D721Med (cell line): ENCODE results near the gene KRTAP9-6.
"Not testable (repeated sequence)": the region's sequence is repeated elsewhere in the genome, so short reads cannot be mapped to it uniquely, and the experiment has no call there.

Experiments
- DNase-seq: peaks from one replicate; pipeline ENCODE4 v3.0.0; 2011; ENCODE audit warnings: low spot score; ENCODE audit not compliant: insufficient read length
- FAIRE-seq: peaks from 2 replicates; lab custom pipeline; 2011; peaks lifted over from hg19 to GRCh38; lab: Jason Lieb, UNC
- TF ChIP-seq, protein P1 (sequence below): IDR thresholded peaks from 2 replicates; pipeline ENCODE4 v1.5.1; 2012; ENCODE audit warnings: mild to moderate bottlenecking, control low read depth; ENCODE audit not compliant: insufficient read depth; ENCODE audit errors: missing control alignments

Gene KRTAP9-6

DNA sequence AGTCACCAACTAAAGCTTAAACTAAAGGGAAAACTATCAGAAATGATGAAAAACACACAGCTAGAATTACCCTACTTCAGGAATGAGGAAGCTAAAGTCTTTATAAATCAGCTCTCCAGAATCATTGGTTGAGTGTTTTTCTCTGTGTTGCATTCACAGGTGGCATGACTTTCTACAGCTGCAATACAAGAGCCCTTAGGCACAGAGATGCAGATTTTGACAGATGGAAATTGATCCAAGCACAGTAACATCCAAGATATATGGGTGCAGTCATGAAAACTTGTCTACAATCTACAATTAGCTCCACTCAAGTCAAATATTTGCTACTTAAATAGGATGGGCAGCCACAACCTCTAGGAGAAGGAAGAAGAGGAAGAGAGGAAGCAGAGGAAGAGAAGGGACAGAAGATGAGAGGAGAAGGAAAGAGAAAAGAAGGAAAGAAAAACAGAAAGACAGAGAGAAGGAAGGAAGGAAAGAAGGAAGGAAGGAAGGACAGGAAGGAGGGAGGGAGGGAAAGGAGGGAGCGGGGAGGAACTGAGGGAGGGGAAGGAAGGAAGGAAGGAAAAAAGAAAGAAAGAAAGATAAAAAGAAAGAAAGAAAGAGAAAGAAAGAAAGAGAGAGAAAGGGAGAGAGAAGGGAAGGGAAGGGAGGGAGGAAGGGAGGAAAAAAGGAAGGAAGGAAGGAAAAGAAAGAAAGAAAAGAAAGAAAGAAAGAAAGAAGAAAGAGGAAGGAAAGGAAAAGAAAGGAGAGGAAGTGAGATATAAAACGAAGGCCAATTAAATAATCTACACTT, 18.0 kb upstream of the KRTAP9-6 start:
- not testable (repeated sequence) for DNase-seq, FAIRE-seq

DNA sequence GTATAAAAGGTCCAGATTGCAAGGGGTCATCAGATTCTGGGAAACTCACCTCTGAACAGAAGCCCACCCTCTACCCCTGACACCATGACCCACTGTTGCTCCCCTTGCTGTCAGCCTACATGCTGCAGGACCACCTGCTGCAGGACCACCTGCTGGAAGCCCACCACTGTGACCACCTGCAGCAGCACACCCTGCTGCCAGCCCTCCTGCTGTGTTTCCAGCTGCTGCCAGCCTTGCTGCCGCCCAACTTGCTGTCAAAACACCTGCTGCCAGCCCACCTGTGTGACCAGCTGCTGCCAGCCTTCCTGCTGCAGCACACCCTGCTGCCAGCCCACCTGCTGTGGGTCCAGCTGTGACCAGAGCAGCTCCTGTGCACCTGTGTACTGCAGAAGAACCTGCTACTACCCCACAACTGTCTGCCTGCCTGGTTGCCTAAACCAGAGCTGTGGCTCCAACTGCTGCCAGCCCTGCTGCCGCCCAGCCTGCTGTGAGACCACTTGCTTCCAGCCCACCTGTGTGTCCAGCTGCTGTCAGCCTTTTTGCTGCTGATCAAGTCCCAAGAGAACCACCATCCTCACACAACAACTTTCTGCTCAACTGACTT, 15.4 kb upstream of the KRTAP9-6 start, which contains the start of gene KRTAP9-4:
TSS of gene KRTAP9-4 (plus strand) at position 51 of the 604 bp plus-strand sequence. CDS start at position 85, 34 bp downstream.
- DNase-seq, FAIRE-seq: not testable (repeated sequence)

DNA sequence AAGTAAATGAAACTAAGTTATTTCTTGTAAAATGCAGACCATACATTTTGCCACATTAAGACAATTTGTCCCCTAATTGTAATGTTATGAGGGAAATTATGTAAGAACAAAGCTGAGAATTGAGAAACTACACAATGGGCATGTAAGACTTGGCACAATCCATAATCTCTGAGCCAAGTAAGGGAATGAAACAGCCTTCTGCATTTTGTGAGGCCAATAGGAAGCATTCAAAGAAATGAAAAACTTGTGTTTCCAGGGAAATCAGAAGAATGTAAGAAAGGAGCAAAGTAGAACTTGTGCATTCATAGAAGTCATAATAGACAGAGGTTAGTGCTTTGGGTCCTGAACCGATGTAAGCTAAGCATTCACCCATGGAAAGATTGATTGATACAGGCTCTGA, 13.9 kb upstream of the KRTAP9-6 start:
- DNase-seq, result no peak
- no peak for FAIRE-seq

DNA sequence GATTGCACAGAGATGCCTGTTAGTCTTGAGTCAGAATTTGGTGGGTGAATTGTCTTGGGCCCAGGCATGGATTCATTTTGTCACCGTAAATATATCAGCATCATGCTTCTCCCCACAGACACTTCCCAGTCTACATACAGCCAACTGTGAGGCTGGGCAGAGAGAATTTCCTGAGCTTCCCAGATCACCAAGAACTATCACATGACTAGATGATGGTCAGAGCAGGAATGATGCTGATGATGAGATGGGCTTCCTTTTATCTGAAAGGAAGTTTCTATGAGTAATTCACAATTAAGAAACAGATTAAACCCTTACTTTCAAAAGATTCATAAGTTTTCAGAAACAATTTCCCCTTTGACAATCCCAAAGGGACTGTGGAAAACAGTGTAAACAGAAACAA, 10.3 kb upstream of the KRTAP9-6 start:
- TF ChIP-seq, protein P1, sequence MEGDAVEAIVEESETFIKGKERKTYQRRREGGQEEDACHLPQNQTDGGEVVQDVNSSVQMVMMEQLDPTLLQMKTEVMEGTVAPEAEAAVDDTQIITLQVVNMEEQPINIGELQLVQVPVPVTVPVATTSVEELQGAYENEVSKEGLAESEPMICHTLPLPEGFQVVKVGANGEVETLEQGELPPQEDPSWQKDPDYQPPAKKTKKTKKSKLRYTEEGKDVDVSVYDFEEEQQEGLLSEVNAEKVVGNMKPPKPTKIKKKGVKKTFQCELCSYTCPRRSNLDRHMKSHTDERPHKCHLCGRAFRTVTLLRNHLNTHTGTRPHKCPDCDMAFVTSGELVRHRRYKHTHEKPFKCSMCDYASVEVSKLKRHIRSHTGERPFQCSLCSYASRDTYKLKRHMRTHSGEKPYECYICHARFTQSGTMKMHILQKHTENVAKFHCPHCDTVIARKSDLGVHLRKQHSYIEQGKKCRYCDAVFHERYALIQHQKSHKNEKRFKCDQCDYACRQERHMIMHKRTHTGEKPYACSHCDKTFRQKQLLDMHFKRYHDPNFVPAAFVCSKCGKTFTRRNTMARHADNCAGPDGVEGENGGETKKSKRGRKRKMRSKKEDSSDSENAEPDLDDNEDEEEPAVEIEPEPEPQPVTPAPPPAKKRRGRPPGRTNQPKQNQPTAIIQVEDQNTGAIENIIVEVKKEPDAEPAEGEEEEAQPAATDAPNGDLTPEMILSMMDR, result no peak
- no peak for FAIRE-seq
- no peak for DNase-seq

More for the DNA sequence above, 13.9 kb upstream of the KRTAP9-6 start:
- TF ChIP-seq, protein P1, result no peak

DNA sequence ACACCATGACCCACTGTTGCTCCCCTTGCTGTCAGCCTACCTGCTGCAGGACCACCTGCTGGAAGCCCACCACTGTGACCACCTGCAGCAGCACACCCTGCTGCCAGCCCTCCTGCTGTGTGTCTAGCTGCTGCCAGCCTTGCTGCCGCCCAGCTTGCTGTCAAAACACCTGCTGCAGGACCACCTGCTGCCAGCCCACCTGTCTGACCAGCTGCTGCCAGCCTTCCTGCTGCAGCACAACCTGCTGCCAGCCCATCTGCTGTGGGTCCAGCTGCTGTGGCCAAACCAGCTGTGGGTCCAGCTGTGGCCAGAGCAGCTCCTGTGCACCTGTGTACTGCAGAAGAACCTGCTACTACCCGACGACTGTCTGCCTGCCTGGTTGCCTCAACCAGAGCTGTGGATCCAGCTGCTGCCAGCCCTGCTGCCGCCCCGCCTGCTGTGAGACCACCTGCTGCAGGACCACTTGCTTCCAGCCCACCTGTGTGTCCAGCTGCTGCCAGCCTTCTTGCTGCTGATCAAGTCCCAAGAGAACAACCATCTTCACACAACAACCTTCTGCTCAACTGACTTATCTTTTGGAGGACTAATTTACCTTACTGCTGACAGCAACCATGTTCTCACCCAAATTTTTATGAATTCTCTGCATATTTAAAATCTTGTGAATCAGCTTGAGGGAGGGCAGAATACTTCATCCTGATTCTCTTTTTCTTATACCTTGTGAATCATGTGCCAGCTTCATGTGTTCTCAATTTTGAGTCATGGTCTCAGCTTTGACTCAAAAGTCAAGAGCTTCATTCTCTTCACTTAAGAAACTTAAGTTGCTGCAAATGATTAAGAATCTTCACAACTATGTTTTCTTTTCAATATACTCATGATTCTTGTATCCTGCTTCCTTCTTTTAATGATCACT, 9.5 kb upstream of the KRTAP9-6 start, which contains the start of gene KRTAP9-9:
TSS of gene KRTAP9-9 (plus strand) at position 4 of the 910 bp plus-strand sequence.
- FAIRE-seq, DNase-seq: not testable (repeated sequence)

DNA sequence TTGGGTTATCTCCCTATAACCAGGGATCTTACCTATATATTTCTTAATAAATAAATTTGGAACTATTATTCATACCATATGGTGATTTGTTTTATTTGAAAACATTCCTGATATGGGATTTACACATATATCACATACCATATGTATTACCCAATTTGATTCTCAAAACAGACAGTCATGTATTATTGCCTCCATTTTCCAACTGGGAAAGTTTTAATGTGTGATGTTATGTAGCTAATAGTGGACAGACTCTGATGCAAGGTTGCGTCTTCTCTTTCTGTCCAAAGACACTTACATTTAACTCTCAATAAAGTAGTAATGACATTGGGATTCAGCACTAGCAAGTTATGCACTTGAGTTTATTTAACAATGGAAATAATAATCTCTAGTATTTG, 8.9 kb upstream of the KRTAP9-6 start:
- TF ChIP-seq, protein P1, result no peak
- no peak for DNase-seq
- no peak for FAIRE-seq

DNA sequence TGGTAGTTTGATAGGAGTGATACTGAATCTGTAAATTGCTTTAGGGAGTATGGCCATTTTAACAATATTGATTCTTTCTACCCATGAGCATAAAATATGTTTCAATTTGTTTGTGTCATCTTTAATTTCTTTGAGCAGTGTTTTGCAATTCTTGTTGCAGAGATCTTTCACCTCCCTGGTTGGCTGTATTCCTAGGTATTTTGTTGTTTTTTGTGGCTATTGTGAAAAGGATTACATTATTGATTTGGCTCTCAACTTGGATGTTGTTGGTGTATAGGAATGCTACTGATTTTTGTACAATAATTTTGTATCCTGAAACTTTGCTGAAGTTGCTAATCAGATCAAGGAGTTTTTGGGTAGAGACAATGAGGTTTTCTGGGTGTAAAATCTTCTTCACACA, 6.8 kb upstream of the KRTAP9-6 start:
- DNase-seq (no peak), FAIRE-seq (no peak)
- TF ChIP-seq, protein P1, result no peak

DNA sequence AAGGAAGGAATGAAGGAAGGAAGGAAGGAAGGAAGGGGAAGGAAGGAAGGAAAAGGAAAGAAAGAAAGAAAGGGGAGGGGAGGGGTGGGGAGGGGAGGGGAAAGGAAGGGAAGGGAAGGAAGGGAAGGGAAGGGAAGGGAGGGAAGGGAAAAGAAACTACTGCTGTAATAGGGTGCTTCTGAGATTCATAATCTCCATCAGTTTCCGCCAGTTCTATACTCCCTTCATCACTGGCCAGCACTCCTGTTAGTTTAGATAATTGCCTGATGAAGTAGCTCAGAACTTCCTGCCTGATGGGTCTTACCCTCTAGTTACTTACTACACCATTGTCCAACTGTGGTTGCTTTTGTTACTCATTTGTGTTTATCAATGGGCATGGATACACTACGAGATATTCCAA, 2.0 kb upstream of the KRTAP9-6 start:
- no peak for FAIRE-seq
- DNase-seq, result no peak

More for the DNA sequence above, 2.0 kb upstream of the KRTAP9-6 start:
- TF ChIP-seq, protein P1, result no peak
